ENCODE measurements around the gene FAM76B. TPM values are rescaled to one million over a fixed set of nuclear protein-coding genes. Genes with fewer than 3 reads are reported as not detected.

The FAM76B gene
- total RNA-seq, 4 donors from 2014 or later: 14.8 to 33.8 (median 19.8) TPM

GRCh38 chr11:95766701-95767100 is 22.9 kb downstream of the FAM76B start:
- H3K27me3 ChIP-seq: no peaks in the 10 kb centered on the region
- intact Hi-C loops (cut with DNase I): loop anchor here (5.0 kb wide), 1 partner anchor 614 kb away; no protein-coding TSS in a partner anchor
- no peaks in the 10 kb centered on the region for H3K9me3 ChIP-seq
- DNase-seq: no peak
- H3K4me3 ChIP-seq: no peak overlapping the region
- 78 to 83% methylated on average over 3 of the region's 3 CpGs for WGBS, 2 donors
- H3K4me1 ChIP-seq: no peaks in the 10 kb centered on the region
- no peak overlapping the region for H3K27ac ChIP-seq
- no peak for TF ChIP-seq POLR2A (IDR thresholded peaks at IDR 0.05)
- no peak for TF ChIP-seq CTCF (IDR thresholded peaks at IDR 0.05)
- H3K36me3 ChIP-seq: peaks cover 0 to 29% (median 0%) of the 10 kb centered on the region in 3 donors

GRCh38 chr11:95764267-95764898 is 25.2 kb downstream of the FAM76B start:
- no peak for DNase-seq
- Histone ChIP-seq H3K4me3 (no peak overlapping the region), H3K4me1 (no peaks in the 10 kb centered on the region), H3K9me3 (no peaks in the 10 kb centered on the region), H3K27ac (no peak overlapping the region), H3K27me3 (no peaks in the 10 kb centered on the region), H3K36me3 (peaks cover 0 to 10% (median 0%) of the 10 kb centered on the region in 3 donors)
- 8 to 22% methylated on average over 4 of the region's 4 CpGs for WGBS, 2 donors
- TF ChIP-seq POLR2A (IDR thresholded peaks at IDR 0.05) (no peak), CTCF (IDR thresholded peaks at IDR 0.05) (peak; percentile 46 to 85 (median 73))
- intact Hi-C loops (cut with DNase I): loop anchor here (5.0 kb wide), 2 partner anchors 62 to 602 kb away; no protein-coding TSS in a partner anchor

GRCh38 chr11:95762534-95762933 is 27.0 kb downstream of the FAM76B start:
- intact Hi-C loops (cut with DNase I): loop anchor here (5.0 kb wide), 2 partner anchors 60 to 600 kb away; no protein-coding TSS in a partner anchor
- 85 to 95% methylated on average over 3 of the region's 3 CpGs for WGBS, 2 donors
- Histone ChIP-seq H3K27ac (no peak overlapping the region), H3K36me3 (no peaks in the 10 kb centered on the region), H3K9me3 (no peaks in the 10 kb centered on the region), H3K4me3 (no peak overlapping the region), H3K27me3 (no peaks in the 10 kb centered on the region), H3K4me1 (no peaks in the 10 kb centered on the region)
- TF ChIP-seq CTCF (IDR thresholded peaks at IDR 0.05) (no peak), POLR2A (IDR thresholded peaks at IDR 0.05) (no peak)
- DNase-seq: no peak

GRCh38 chr11:95760941-95761340 is 28.6 kb downstream of the FAM76B start:
- intact Hi-C loops (cut with DNase I): loop anchor here (5.0 kb wide), 2 partner anchors 59 to 599 kb away; no protein-coding TSS in a partner anchor
- WGBS, 2 donors: 82 to 100% methylated on average over 1 of the region's 1 CpG
- H3K4me3 ChIP-seq: no peak overlapping the region
- no peaks in the 10 kb centered on the region for H3K36me3 ChIP-seq
- H3K4me1 ChIP-seq: no peaks in the 10 kb centered on the region
- TF ChIP-seq POLR2A (IDR thresholded peaks at IDR 0.05): no peak
- TF ChIP-seq CTCF (IDR thresholded peaks at IDR 0.05): no peak
- no peak for DNase-seq
- no peaks in the 10 kb centered on the region for H3K9me3 ChIP-seq
- H3K27me3 ChIP-seq: no peaks in the 10 kb centered on the region
- H3K27ac ChIP-seq: no peak overlapping the region

- H3K36me3 ChIP-seq: no peaks in the 10 kb centered on the region
- DNase-seq: no peak
- intact Hi-C loops (cut with DNase I): no loop called here
- no peaks in the 10 kb centered on the region for H3K4me1 ChIP-seq
- no peak overlapping the region for H3K27ac ChIP-seq
- no peaks in the 10 kb centered on the region for H3K9me3 ChIP-seq
- no peak for TF ChIP-seq CTCF (IDR thresholded peaks at IDR 0.05)
- 93 to 100% methylated on average over 1 of the region's 1 CpG for WGBS, 2 donors
- H3K27me3 ChIP-seq: no peaks in the 10 kb centered on the region
- H3K4me3 ChIP-seq: no peak overlapping the region
Observed at GRCh38 chr11:95751515-95751914, 38.1 kb downstream of the FAM76B start.
